Measurements from ENCODE around the gene NOL9. TPM values are rescaled to one million over a fixed set of nuclear protein-coding genes. Genes with fewer than 3 reads are reported as not detected.

Gene NOL9
- total RNA-seq, 1 donor from 2014 or later: 34.5 TPM

- Mint-ChIP-seq H3K9me3 (ENCODE audit: unreplicated experiment) (peaks cover 4% of the 10 kb centered on the region), H3K27me3 (ENCODE audit: unreplicated experiment) (peaks cover 9% of the 10 kb centered on the region), H3K4me3 (ENCODE audit: unreplicated experiment) (no peak overlapping the region), H3K4me1 (ENCODE audit: low read depth, unreplicated experiment) (peaks cover 12% of the 10 kb centered on the region), H3K36me3 (ENCODE audit: unreplicated experiment) (no peaks in the 10 kb centered on the region), H3K27ac (ENCODE audit: unreplicated experiment) (no peak overlapping the region)
- TF ChIP-seq, protein P1, sequence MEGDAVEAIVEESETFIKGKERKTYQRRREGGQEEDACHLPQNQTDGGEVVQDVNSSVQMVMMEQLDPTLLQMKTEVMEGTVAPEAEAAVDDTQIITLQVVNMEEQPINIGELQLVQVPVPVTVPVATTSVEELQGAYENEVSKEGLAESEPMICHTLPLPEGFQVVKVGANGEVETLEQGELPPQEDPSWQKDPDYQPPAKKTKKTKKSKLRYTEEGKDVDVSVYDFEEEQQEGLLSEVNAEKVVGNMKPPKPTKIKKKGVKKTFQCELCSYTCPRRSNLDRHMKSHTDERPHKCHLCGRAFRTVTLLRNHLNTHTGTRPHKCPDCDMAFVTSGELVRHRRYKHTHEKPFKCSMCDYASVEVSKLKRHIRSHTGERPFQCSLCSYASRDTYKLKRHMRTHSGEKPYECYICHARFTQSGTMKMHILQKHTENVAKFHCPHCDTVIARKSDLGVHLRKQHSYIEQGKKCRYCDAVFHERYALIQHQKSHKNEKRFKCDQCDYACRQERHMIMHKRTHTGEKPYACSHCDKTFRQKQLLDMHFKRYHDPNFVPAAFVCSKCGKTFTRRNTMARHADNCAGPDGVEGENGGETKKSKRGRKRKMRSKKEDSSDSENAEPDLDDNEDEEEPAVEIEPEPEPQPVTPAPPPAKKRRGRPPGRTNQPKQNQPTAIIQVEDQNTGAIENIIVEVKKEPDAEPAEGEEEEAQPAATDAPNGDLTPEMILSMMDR (IDR thresholded peaks at IDR 0.05; ENCODE audit: partially characterized antibody, unreplicated experiment): no peak
- DNase-seq: no peak
Measured at GRCh38 chr1:6588893-6589520, 34.7 kb upstream of the NOL9 start.

- Mint-ChIP-seq H3K9me3 (ENCODE audit: unreplicated experiment) (peaks cover 2% of the 10 kb centered on the region), H3K36me3 (ENCODE audit: unreplicated experiment) (no peaks in the 10 kb centered on the region), H3K4me3 (ENCODE audit: unreplicated experiment) (no peak overlapping the region), H3K27ac (ENCODE audit: unreplicated experiment) (no peak overlapping the region), H3K27me3 (ENCODE audit: unreplicated experiment) (peaks cover 9% of the 10 kb centered on the region), H3K4me1 (ENCODE audit: low read depth, unreplicated experiment) (peaks cover 12% of the 10 kb centered on the region)
- TF ChIP-seq, protein P1 (IDR thresholded peaks at IDR 0.05; ENCODE audit: partially characterized antibody, unreplicated experiment): no peak
- DNase-seq: no peak
Measured at GRCh38 chr1:6588128-6588892, 34.0 kb upstream of the NOL9 start.

DNA sequence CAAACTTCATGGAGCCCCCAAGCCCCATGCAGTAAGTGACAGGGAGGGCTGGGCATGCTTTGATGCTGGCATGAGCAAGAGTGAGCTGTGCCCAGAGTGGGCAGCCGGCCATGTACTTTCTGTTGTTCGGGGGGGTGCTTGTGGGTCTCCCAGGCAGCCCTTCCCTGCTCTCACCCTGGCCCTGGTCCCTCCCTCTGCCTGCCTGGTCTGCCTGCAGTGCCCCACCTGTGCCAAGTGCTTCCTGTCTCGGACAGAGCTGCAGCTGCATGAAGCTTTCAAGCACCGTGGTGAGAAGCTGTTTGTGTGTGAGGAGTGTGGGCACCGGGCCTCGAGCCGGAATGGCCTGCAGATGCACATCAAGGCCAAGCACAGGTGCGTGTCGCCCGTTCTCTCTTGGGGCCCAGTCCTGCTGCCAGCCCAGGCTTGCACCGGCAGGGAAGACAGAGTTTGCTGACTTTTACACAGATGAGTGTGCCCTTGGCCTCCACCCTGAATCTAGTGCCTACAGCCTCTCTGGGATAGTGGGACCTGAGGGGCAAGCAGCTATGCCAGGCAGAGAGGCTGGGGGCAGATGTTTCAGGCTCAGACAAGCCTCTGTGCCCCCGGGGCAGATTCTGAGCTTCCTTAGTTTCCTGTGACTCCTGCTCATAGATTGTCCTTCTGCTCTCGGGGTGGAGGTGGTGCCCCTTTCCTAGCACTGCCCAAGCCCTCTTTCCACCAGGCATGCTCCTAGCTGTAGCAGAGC, 33.1 kb upstream of the NOL9 start:
- Mint-ChIP-seq H3K27ac (ENCODE audit: unreplicated experiment) (no peak overlapping the region), H3K4me1 (ENCODE audit: low read depth, unreplicated experiment) (peaks cover 12% of the 10 kb centered on the region), H3K4me3 (ENCODE audit: unreplicated experiment) (no peak overlapping the region), H3K36me3 (ENCODE audit: unreplicated experiment) (no peaks in the 10 kb centered on the region), H3K27me3 (ENCODE audit: unreplicated experiment) (peaks cover 9% of the 10 kb centered on the region), H3K9me3 (ENCODE audit: unreplicated experiment) (peaks cover 2% of the 10 kb centered on the region)
- TF ChIP-seq, protein P1 (IDR thresholded peaks at IDR 0.05; ENCODE audit: partially characterized antibody, unreplicated experiment): no peak
- DNase-seq: no peak

DNA sequence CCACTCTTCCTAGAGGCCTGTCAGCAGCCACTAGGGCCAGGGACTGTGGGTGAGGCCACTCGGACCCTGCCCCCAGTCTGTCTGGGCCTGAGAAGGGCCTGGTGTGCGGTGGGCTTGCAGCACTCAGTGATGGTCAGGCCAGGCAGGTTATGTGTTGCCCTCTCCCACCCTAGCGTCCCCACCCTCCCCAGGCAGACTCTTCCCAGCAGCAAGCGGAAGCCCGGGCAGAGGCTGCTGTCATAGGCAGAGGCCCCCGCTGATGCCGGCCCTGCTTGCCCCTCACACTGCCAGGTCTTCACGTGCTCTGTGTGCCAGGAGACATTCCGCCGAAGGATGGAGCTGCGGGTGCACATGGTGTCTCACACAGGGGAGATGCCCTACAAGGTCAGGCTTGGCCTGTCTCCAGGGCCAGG, 32.1 kb upstream of the NOL9 start:
- TF ChIP-seq, protein P1 (IDR thresholded peaks at IDR 0.05; ENCODE audit: partially characterized antibody, unreplicated experiment): no peak
- Mint-ChIP-seq H3K4me3 (ENCODE audit: unreplicated experiment) (no peak overlapping the region), H3K27ac (ENCODE audit: unreplicated experiment) (no peak overlapping the region), H3K9me3 (ENCODE audit: unreplicated experiment) (peaks cover 2% of the 10 kb centered on the region), H3K36me3 (ENCODE audit: unreplicated experiment) (no peaks in the 10 kb centered on the region), H3K4me1 (ENCODE audit: low read depth, unreplicated experiment) (peaks cover 9% of the 10 kb centered on the region), H3K27me3 (ENCODE audit: unreplicated experiment) (peaks cover 9% of the 10 kb centered on the region)
- no peak for DNase-seq

Measured in glutamatergic neuron (in vitro differentiated cells).